Measurements from ENCODE around the gene TMEM168.

GRCh38 chr7:112799448-112800120 lies 9.4 kb upstream of the TMEM168 start:
- TF ChIP-seq CTCF (IDR thresholded peaks at IDR 0.05) (no peak), POLR2AphosphoS5 (IDR thresholded peaks at IDR 0.05) (no peak), POLR2A (IDR thresholded peaks at IDR 0.05) (no peak)
